GM18907 (cell line): ENCODE measurements around the gene HS2ST1.

Experiments used
- ATAC-seq: cut with Tn5 transposase; IDR thresholded peaks from one replicate; pipeline ENCODE4 v1.9.1; 2021; ENCODE audit warnings: mild to moderate bottlenecking, moderate library complexity; ENCODE audit not compliant: unreplicated experiment

HS2ST1 gene

DNA sequence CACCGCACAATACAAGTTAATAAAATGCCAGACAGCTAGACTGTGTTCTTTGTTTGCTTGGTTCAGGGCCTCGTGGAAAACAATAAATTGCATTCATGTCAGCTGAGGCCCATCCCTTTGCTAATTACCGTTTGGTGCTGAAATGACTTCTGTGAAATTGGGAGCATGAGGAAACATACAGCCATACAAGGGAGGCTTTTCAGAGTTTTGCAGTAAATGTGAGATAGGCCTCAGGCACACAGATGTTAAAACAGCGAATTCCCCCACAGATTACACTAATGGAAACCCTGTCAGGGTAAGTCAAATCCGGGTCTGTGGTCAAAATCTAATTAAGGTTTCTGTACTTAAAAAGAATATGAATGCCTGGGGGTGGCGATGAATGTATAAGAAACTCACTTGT, 240.7 kb downstream of the HS2ST1 start:
- ATAC-seq, result no peak

DNA sequence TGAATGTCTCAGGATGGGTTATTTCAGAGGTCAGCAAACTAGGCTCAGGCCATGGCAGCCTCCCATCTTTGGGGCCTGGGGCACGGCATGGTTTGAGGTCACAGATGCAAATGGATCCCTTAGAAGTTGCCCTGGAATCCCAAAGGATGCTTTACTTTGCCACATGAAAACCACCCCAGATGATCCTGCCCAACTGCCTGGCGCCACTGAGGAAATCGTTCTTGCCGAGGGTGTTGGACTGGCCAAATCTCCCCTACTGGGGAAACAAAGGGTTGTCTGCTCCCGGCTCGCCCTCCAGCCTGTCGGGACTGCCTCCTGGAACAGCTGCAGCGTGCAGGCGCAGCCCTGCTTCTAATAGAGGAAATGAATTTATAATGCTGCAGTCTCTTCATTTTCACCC, 241.2 kb downstream of the HS2ST1 start:
- no peak for ATAC-seq

DNA sequence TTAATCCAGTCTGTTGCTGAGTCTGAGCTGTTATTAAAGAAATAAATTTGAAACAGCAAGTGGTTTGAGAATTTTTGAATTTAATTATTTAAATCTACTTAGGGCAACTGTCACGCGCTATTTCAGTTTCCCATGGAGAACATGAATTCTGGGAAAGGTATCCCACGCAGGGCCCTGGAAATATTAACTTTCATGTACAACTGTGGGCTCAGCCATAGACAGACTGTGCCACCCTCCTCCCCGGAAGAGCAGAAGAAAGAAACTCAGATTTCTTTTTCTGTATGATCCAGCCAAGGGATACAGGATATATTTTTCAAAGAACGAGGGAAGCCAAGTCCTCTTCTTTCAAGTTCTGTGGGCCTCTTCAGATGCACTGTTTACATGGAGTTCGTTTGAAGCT, 241.7 kb downstream of the HS2ST1 start:
- no peak for ATAC-seq

DNA sequence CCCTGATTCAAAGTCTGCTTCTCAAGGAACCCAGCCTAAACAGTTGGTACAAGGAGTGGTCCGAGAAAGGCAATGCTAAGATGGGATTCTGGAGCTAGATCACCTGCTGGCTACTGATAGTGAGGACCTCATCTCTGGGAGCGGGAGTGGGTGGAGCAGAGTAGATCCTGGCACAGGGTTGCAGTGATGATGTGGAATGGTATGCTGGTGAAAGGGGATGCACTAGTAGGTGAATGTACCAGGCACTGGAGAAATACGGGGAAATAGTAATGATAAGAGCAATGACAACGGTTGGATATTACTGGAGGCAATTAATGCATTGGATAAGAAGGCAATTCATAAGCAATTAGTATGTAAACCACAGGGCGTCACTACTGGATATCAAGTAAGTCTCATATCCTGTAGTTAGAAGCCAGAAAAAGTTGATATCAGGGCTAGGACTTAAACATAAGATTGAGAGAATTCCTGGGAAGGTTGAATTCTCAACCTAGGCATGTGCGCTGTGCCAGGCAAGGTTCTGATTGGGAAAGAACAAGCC, 245.0 kb downstream of the HS2ST1 start:
- no peak for ATAC-seq
